Activated T-cell treated with anti-CD3 and anti-CD28 coated beads, Interleukin-2, amount 50 U/mL, for 24 hours (primary cell): ENCODE results near the gene LHX6.

Experiments used
- DNase-seq: peaks from one replicate; pipeline ENCODE4 v3.0.0-alpha.2; 2020
- H3K27ac Mint-ChIP-seq: 2 replicates; pipeline ENCODE4 v1.8.0; 2020; ENCODE audit warnings: mild to moderate bottlenecking, mixed read lengths
- H3K27me3 Mint-ChIP-seq: 2 replicates; pipeline ENCODE4 v1.8.0; 2020; ENCODE audit warnings: mixed read lengths
- H3K36me3 Mint-ChIP-seq: 2 replicates; pipeline ENCODE4 v1.8.0; 2020; ENCODE audit warnings: low read depth, mixed read lengths
- H3K4me1 Mint-ChIP-seq: 2 replicates; pipeline ENCODE4 v1.8.0; 2020; ENCODE audit warnings: low read depth, mixed read lengths
- H3K4me3 Mint-ChIP-seq: 2 replicates; pipeline ENCODE4 v1.8.0; 2020; ENCODE audit warnings: mild to moderate bottlenecking, moderate library complexity, mixed read lengths
- H3K9me3 Mint-ChIP-seq: 2 replicates; pipeline ENCODE4 v1.8.0; 2020; ENCODE audit warnings: mixed read lengths

The LHX6 gene

DNA sequence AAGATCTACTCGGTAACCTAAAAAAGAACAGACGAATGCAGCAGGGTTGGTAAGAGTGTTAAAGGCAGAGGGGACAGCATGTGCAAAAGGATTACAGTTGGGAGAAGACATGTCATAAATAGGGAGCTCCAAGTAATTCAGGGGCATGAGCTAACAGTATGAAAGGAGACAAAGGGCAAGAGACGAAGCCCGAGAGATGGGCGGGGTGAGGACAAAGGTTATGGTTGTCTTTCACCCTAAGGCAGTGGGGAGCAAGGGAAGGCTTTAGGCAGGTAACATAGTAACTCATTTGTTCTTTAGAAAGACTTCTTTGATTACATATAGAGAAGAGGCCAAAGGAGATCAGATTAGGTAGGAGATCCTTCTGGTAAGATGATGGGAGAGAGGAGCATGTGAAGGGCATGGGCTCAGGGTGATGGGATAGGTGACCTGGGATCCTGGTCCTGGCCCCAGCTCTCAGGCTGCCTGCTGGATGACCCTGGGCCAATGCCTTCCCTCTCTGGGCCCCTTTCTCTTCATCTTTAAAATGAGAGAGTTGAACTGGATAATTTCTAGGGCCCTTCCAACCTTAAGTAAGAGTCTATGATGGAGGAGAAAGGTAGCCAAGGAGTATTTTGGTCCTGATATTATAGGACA, 49.6 kb downstream of the LHX6 start:
- no peaks in the 10 kb centered on the region for H3K4me1 Mint-ChIP-seq
- no peak for DNase-seq

DNA sequence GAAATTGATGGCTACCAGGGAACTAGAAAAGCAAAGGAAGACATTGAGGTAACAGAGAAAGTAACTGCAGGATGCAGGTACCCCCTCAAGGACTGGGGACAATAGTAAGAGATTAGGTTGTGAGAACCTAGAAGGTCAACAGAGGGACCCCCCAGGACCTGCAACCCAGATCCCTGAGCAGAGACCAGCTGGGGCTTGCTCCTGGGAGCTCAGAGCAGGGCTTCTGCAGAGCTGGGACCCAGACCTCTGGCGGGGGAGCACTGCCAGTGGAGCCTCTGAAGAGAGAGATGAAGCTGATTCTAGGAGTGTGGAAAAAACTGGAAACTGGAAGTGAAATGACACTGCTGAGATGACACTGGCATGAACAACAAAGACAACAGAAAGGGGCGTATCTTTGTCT, 51.8 kb downstream of the LHX6 start:
- DNase-seq = no peak
- Mint-ChIP-seq H3K4me1 (no peaks in the 10 kb centered on the region), H3K36me3 (no peaks in the 10 kb centered on the region), H3K27ac (no peak overlapping the region), H3K27me3 (peaks cover 26% of the 10 kb centered on the region), H3K9me3 (no peaks in the 10 kb centered on the region), H3K4me3 (no peak overlapping the region)

More for the DNA sequence above, 49.6 kb downstream of the LHX6 start:
- H3K27ac Mint-ChIP-seq = no peak overlapping the region
- peaks cover 23% of the 10 kb centered on the region for H3K27me3 Mint-ChIP-seq
- H3K4me3 Mint-ChIP-seq = no peak overlapping the region
- H3K36me3 Mint-ChIP-seq = no peaks in the 10 kb centered on the region
- no peaks in the 10 kb centered on the region for H3K9me3 Mint-ChIP-seq

- DNase-seq = no peak
- Mint-ChIP-seq H3K4me1 (no peaks in the 10 kb centered on the region), H3K27me3 (peaks cover 37% of the 10 kb centered on the region), H3K4me3 (no peak overlapping the region), H3K36me3 (no peaks in the 10 kb centered on the region), H3K9me3 (no peaks in the 10 kb centered on the region), H3K27ac (no peak overlapping the region)
These were observed 55.1 kb downstream of the LHX6 start for GRCh38 chr9:122173670-122174069.

DNA sequence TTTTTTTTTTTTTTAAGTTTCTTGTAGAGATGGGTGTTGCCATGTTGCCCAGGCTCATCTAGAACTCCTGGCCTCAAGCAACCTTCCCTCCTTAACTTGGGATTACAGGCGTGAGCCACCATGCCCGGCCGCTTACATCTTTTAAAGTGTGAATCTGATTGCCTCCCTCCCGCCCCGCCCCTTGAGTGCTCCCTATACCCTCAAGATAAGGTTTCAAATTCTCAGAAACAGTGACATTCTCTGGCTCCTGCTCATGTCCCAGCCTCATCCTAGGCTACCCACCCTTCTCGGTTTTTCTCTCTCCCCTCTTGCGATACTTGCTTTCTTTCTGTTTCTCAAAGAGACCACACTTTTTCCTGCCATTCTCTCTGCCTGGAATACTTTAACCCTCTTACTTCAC, 56.6 kb downstream of the LHX6 start:
- H3K27me3 Mint-ChIP-seq = peaks cover 45% of the 10 kb centered on the region
- no peaks in the 10 kb centered on the region for H3K9me3 Mint-ChIP-seq

GRCh38 chr9:122168356-122168755, 60.4 kb downstream of the LHX6 start:
- Mint-ChIP-seq H3K36me3 (no peaks in the 10 kb centered on the region), H3K4me3 (no peak overlapping the region), H3K9me3 (no peaks in the 10 kb centered on the region), H3K27me3 (peaks cover 44% of the 10 kb centered on the region), H3K27ac (no peak overlapping the region), H3K4me1 (no peaks in the 10 kb centered on the region)
- DNase-seq = no peak

More for the DNA sequence above, 56.6 kb downstream of the LHX6 start:
- Mint-ChIP-seq H3K4me3 (no peak overlapping the region), H3K4me1 (no peaks in the 10 kb centered on the region), H3K27ac (no peak overlapping the region), H3K36me3 (no peaks in the 10 kb centered on the region)
- no peak for DNase-seq

DNA sequence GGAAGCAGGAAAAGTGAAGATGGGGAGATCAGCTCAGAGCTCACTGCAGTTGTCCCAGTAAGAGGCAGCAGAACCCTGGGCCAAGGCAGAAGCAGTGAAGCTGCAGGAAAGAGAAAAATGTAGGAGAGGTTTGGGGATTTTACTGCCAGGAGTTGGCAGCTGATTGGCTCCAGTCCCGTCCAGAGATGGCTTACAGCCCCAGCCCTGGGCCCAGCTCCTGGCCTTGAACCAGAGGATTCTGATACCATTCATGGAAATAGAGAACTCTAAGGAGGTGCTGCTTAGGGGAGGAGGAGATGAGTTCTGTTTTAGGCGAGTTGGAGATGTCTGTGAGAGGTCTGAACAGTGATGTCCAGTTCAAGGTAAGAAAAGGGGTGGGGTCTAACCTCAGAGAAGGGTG, 64.5 kb downstream of the LHX6 start:
- H3K36me3 Mint-ChIP-seq = peaks cover 3% of the 10 kb centered on the region
- H3K9me3 Mint-ChIP-seq = peaks cover 6% of the 10 kb centered on the region
- peaks cover 9% of the 10 kb centered on the region for H3K4me1 Mint-ChIP-seq
- no peak for DNase-seq
- H3K4me3 Mint-ChIP-seq = no peak overlapping the region
- H3K27me3 Mint-ChIP-seq = peaks cover 37% of the 10 kb centered on the region
- H3K27ac Mint-ChIP-seq = no peak overlapping the region

- Mint-ChIP-seq H3K4me1 (peaks cover 19% of the 10 kb centered on the region), H3K36me3 (peaks cover 10% of the 10 kb centered on the region), H3K4me3 (no peak overlapping the region), H3K27ac (no peak overlapping the region), H3K9me3 (peaks cover 6% of the 10 kb centered on the region), H3K27me3 (peaks cover 24% of the 10 kb centered on the region)
- no peak for DNase-seq
These were observed 66.3 kb downstream of the LHX6 start for GRCh38 chr9:122162415-122162814.

GRCh38 chr9:122159925-122160246, 68.9 kb downstream of the LHX6 start:
- peak overlapping the region; percentile 98 for H3K4me3 Mint-ChIP-seq
- H3K36me3 Mint-ChIP-seq = peaks cover 14% of the 10 kb centered on the region
- peaks cover 17% of the 10 kb centered on the region for H3K27me3 Mint-ChIP-seq
- peak overlapping the region; percentile 98 for H3K27ac Mint-ChIP-seq
- H3K9me3 Mint-ChIP-seq = peaks cover 6% of the 10 kb centered on the region
- no peak for DNase-seq
- H3K4me1 Mint-ChIP-seq = peaks cover 35% of the 10 kb centered on the region

DNA sequence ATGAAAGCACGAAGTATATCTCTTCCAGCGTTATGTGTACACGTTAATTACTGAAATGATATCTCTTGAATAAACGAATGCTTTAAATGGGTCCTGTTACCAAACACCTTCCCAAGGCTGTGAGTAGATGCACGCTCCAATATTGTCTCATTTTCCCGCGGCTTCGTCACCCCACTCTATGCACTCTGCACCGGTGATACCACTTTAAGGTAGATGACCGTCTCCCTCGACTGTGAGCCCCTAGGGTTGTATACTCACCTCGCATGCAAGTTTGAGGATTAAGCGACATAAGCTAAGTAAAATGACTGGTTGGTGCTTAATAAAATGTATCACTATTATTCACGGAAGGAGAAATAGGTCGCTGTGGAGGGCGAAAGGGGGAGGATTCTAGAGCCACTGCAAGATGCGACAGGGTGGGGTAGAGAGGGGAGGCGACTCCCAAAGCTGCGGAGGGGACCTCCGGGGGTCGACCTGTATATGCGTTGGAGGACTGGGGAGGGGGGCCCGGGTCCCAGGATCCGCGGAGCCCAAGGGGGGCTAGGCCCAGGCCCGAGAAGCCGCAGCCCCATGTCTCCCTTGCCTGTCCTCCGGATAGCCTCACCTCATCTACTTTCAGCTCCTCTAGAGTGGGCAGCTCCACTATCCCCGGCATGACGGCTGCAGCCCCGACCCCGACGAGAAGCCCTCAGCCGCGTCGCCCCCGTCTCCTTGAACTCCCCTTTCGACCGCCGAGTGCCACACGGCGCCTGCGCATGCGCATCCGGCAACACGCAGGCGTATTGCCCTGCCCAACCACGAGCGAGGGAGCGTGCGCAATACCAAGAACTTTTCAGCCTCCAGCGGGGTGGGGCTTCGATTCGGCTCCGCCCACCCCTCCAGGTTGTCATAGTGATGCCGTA, 69.5 kb downstream of the LHX6 start, which contains the start of the genes MORN5 and NDUFA8:
Gene MORN5, plus strand, starts transcription at position 883 of the 899 bp plus-strand sequence. CDS start 65 bp downstream, outside the sequence.
Gene NDUFA8, minus strand, starts transcription at position 754 of the 899 bp plus-strand sequence. Its CDS starts 102 bp downstream, at position 652.
- H3K4me1 Mint-ChIP-seq = peaks cover 39% of the 10 kb centered on the region
- peak within 1 kb of the TSS; percentile 98 for H3K27ac Mint-ChIP-seq
- peaks cover 6% of the 10 kb centered on the region for H3K9me3 Mint-ChIP-seq
- peak within 1 kb of the TSS; percentile 98 for H3K4me3 Mint-ChIP-seq
- peaks cover 15% of the 10 kb centered on the region for H3K36me3 Mint-ChIP-seq
- H3K27me3 Mint-ChIP-seq = peaks cover 14% of the 10 kb centered on the region
- peak; percentile 97 for DNase-seq

GRCh38 chr9:122158202-122158601, 70.6 kb downstream of the LHX6 start:
- Mint-ChIP-seq H3K27me3 (peaks cover 10% of the 10 kb centered on the region), H3K27ac (no peak overlapping the region), H3K36me3 (peaks cover 19% of the 10 kb centered on the region), H3K4me1 (peaks cover 44% of the 10 kb centered on the region), H3K9me3 (peaks cover 6% of the 10 kb centered on the region), H3K4me3 (peak overlapping the region; percentile 48)
- DNase-seq = peak; percentile 37

DNA sequence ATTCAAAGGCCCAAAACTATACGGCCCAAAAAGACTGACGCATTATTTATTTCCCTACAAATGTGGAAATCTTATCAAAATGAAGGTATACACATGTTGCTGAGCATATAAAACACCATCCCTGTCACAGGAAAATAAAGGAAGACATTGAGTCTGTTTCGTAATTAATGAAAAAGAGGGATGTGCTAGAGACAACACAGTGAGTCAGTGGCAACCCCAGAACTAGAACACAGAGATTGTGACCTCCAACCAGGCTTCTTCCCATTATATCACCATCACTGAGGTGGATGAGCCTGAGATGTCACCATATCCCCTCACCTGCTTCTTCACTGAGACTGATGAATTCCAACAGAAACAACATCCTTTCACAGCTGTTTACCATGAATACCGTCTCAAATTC, 73.0 kb downstream of the LHX6 start:
- DNase-seq = no peak
- Mint-ChIP-seq H3K9me3 (no peaks in the 10 kb centered on the region), H3K36me3 (peaks cover 36% of the 10 kb centered on the region), H3K4me3 (no peak overlapping the region), H3K27me3 (no peaks in the 10 kb centered on the region), H3K27ac (no peak overlapping the region), H3K4me1 (peaks cover 50% of the 10 kb centered on the region)
